GM12878 (cell line): ENCODE results near the gene KNSTRN. TPM values are rescaled to one million over a fixed set of nuclear protein-coding genes. Genes with fewer than 3 reads are reported as not detected.

Source experiments
- ATAC-seq: fragments of 200-7000 bp; cut with Tn5 transposase; 3 replicates; pipeline ENCODE4 v1.9.1; 2020; ENCODE audit warnings: mild to moderate bottlenecking, moderate library complexity
- BruUV-seq: library from RNA; stranded (reverse); fragments of 400-500 nt; replicated peaks from 2 replicates; lab custom pipeline; 2021; lab: Mats Ljungman, UMichigan
- CTCF ChIA-PET: fragments of 300-600 bp; sonication (Branson Sonifier 250); formaldehyde crosslinking; extraction: SDS; loops from one replicate; lab custom pipeline; 2021; ENCODE audit warnings: inconsistent platforms; lab: Yijun Ruan, JAX
- POLR2A ChIA-PET: fragments of 350-600 bp; formaldehyde crosslinking; extraction: SDS; loops from one replicate; lab custom pipeline; 2021; ENCODE audit warnings: inconsistent platforms; lab: Charles Lee
- RAD21 ChIA-PET: fragments of 300-600 bp; sonication (Branson Sonifier 250); formaldehyde crosslinking; loops from one replicate; lab custom pipeline; 2023; ENCODE audit warnings: antibody characterized with exemption; ENCODE audit not compliant: unreplicated experiment; lab: Charles Lee
- SMC1A ChIA-PET: fragments of 300-600 bp; sonication (Branson Sonifier 250); formaldehyde crosslinking; loops from one replicate; lab custom pipeline; 2023; ENCODE audit not compliant: unreplicated experiment, uncharacterized antibody; lab: Charles Lee
- DNase-seq: peaks from one replicate; pipeline ENCODE4 v3.0.0-alpha.2; 2011; ENCODE audit warnings: low read depth, low spot score
- FAIRE-seq: peaks from 3 replicates; lab custom pipeline; 2011; peaks lifted over from hg19 to GRCh38; lab: Jason Lieb, UNC
- H2AFZ ChIP-seq: 2 replicates; pipeline ENCODE4 v1.6.0; 2011; ENCODE audit warnings: low read depth, low read length, control low read depth; ENCODE audit not compliant: control insufficient read depth
- H3K27ac ChIP-seq: 2 replicates; pipeline ENCODE4 v1.5.1; 2011; ENCODE audit warnings: control low read depth; ENCODE audit not compliant: control insufficient read depth, insufficient read depth
- H3K27me3 ChIP-seq, 2 experiments: replicated peaks in 1 of 2; 2 replicates each; pipeline versions ENCODE4 v1.6.0 to v1.6.1; 2011; ENCODE audit warnings: low read length in 1 of 2; ENCODE audit not compliant: control insufficient read depth in 2 of 2, insufficient read depth in 2 of 2
- H3K36me3 ChIP-seq, 2 experiments: 2 replicates each; pipeline ENCODE4 v1.5.1; 2011; ENCODE audit warnings: low read length in 1 of 2; ENCODE audit not compliant: control insufficient read depth in 2 of 2, insufficient read depth in 2 of 2
- H3K4me1 ChIP-seq: 2 replicates; pipeline ENCODE4 v1.6.1; 2011; ENCODE audit warnings: mild to moderate bottlenecking, low read length, moderate library complexity, mixed read lengths; ENCODE audit not compliant: control insufficient read depth, insufficient read depth
- H3K4me2 ChIP-seq: 2 replicates; pipeline ENCODE4 v1.6.0; 2011; ENCODE audit warnings: control low read depth; ENCODE audit not compliant: control insufficient read depth, insufficient read depth
- H3K4me3 ChIP-seq: fragments of 200-600 bp; sonication (generic); 2 replicates; pipeline ENCODE4 v1.5.1; 2016
- H3K79me2 ChIP-seq: 2 replicates; pipeline ENCODE4 v1.6.0; 2011; ENCODE audit warnings: low read length; ENCODE audit not compliant: control insufficient read depth, insufficient read depth
- H3K9ac ChIP-seq: 2 replicates; pipeline ENCODE4 v1.8.0; 2011; ENCODE audit warnings: low read length, control low read depth, mixed read lengths; ENCODE audit not compliant: control insufficient read depth, insufficient read depth
- H3K9me3 ChIP-seq: replicated peaks from 3 replicates; pipeline ENCODE4 v1.5.1; 2011; ENCODE audit warnings: mild to moderate bottlenecking, low read length; ENCODE audit not compliant: control insufficient read depth, insufficient read depth
- H4K20me1 ChIP-seq: 2 replicates; pipeline ENCODE4 v1.6.0; 2011; ENCODE audit not compliant: control insufficient read depth, insufficient read depth
- BACH1 ChIP-seq: fragments of 450-650 bp; IDR thresholded peaks from 2 replicates; pipeline ENCODE4 v1.6.1; 2017; ENCODE audit warnings: mild to moderate bottlenecking, borderline replicate concordance
- BMI1 ChIP-seq: fragments of 450-650 bp; IDR thresholded peaks from 2 replicates; pipeline ENCODE4 v1.6.1; 2016; ENCODE audit warnings: mild to moderate bottlenecking, moderate library complexity, borderline replicate concordance
- E2F4 ChIP-seq: IDR thresholded peaks from 2 replicates; pipeline ENCODE4 v1.6.1; 2012; ENCODE audit warnings: low read depth, low read length, improper control_type of control experiment
- IKZF1 ChIP-seq: fragments of 450-650 bp; conservative IDR thresholded peaks from 2 replicates; pipeline ENCODE4 v1.6.1; 2017; ENCODE audit warnings: antibody characterized with exemption, mild to moderate bottlenecking
- KDM1A ChIP-seq: fragments of 200-600 bp; sonication (generic); IDR thresholded peaks from 2 replicates; pipeline ENCODE4 v1.6.1; 2016; ENCODE audit warnings: borderline replicate concordance
- NFYA ChIP-seq: IDR thresholded peaks from 2 replicates; pipeline ENCODE4 v1.6.1; 2011; ENCODE audit warnings: low read depth, mild to moderate bottlenecking, low read length, improper control_type of control experiment, borderline replicate concordance
- PML ChIP-seq: IDR thresholded peaks from 2 replicates; pipeline ENCODE4 v1.6.1; 2012; ENCODE audit warnings: low read length, inconsistent platforms
- WGBS: methylation state at CpG from one replicate; pipeline ENCODE4 v1.1.6; 2016; ENCODE audit warnings: low lambda C conversion rate; ENCODE audit not compliant: insufficient replicate concordance, insufficient coverage; ENCODE audit errors: missing lambda C conversion rate; 5-methylcytosine and 5-hydroxymethylcytosine counted together
- in situ Hi-C: fragments of 300-500 bp; cut with MboI; formaldehyde crosslinking; loops from 9 replicates; pipeline ENCODE4 v1.14.3; 2018; ENCODE audit warnings: mixed read lengths
- intact Hi-C: fragments of 100-400 bp; cut with micrococcal nuclease; formaldehyde crosslinking; loops from one replicate; pipeline ENCODE4 v1.14.2; 2022; ENCODE audit not compliant: unreplicated experiment
- polyA plus RNA-seq, 11 experiments: library from polyadenylated mRNA; depleted of rRNA in 4 of 11; unstranded in 6 of 11; stranded (reverse) in 5 of 11; fragments of >200 nt; fragmentation: Nextera tagmentation in 4 of 11; fragmentation: Illumina TruSeq in 1 of 11; extraction: Ambion mirVana in 4 of 11; extraction: Trizol in 1 of 11; gene quantifications; 1 replicate in 1 of 11; 2 replicates in 10 of 11; pipeline versions ENCODE4 v1.2.1 to v1.2.3, GENCODE V29; 2011 to 2016; ENCODE audit warnings: inconsistent platforms in 2 of 11, missing spikeins in 2 of 11, low read depth in 1 of 11
- total RNA-seq, 4 experiments: library from RNA; depleted of rRNA in 3 of 4; stranded (reverse); fragments of >200 nt in 3 of 4; fragmentation: Illumina TruSeq in 1 of 4; extraction: Trizol in 1 of 4; gene quantifications; 2 replicates each; pipeline versions ENCODE4 v1.2.1 to v1.2.3, GENCODE V29; 2013 to 2021
- TF ChIP-seq, protein P1 (sequence below): IDR thresholded peaks from 2 replicates; pipeline ENCODE4 v1.6.1; 2012; ENCODE audit warnings: low read depth, low read length, improper control_type of control experiment
- TF ChIP-seq, protein P2 (sequence below): IDR thresholded peaks from 2 replicates; pipeline ENCODE4 v1.6.1; 2012; ENCODE audit warnings: mild to moderate bottlenecking, low read depth, low read length
- TF ChIP-seq, protein P3 (sequence below): IDR thresholded peaks from 2 replicates; pipeline ENCODE4 v1.6.1; 2012; ENCODE audit warnings: improper control_type of control experiment, low read depth, low read length; ENCODE audit not compliant: insufficient replicate concordance

The KNSTRN gene
- total and polyA plus RNA-seq, 10 of the 15 experiments (the other 5 are each of a cell fraction or from before 2014, with no cell fraction given): 30.3 to 72.1 (median 47.1) TPM

- 79% methylated on average over 8 of the region's 8 CpGs for WGBS
- SMC1A ChIA-PET: no interaction called here
- no peaks in the 10 kb centered on the region for H4K20me1 ChIP-seq
- no peak for FAIRE-seq
- CTCF ChIA-PET: no interaction called here
- no TSS peak for BruUV-seq
- no peaks in the 10 kb centered on the region for H3K79me2 ChIP-seq
- POLR2A ChIA-PET: interaction anchor here (0.5 kb wide), 1 partner anchor 171 kb away, joined by 3 read pairs; no protein-coding TSS in a partner anchor
- H3K4me3 ChIP-seq: no peak overlapping the region
- in situ Hi-C loops (no loop called here), intact Hi-C loops (no loop called here)
- no peak for DNase-seq
- no peak overlapping the region for H3K4me2 ChIP-seq
- H3K27ac ChIP-seq: no peak overlapping the region
- ATAC-seq: no peak
- H3K9me3 ChIP-seq: no peaks in the 10 kb centered on the region
- no peak overlapping the region for H2AFZ ChIP-seq
- RAD21 ChIA-PET: interaction anchor here (1.0 kb wide), 1 partner anchor 105 kb away, joined by 3 read pairs; no protein-coding TSS in a partner anchor
- H3K36me3 ChIP-seq: no peaks in the 10 kb centered on the region
- peaks cover 10% of the 10 kb centered on the region for H3K4me1 ChIP-seq
- H3K9ac ChIP-seq: no peak overlapping the region
- H3K27me3 ChIP-seq: peaks cover 0 to 4% of the 10 kb centered on the region in 2 experiments
- TF ChIP-seq, protein P1, sequence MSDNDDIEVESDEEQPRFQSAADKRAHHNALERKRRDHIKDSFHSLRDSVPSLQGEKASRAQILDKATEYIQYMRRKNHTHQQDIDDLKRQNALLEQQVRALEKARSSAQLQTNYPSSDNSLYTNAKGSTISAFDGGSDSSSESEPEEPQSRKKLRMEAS: no peak
- TF ChIP-seq, protein P2, sequence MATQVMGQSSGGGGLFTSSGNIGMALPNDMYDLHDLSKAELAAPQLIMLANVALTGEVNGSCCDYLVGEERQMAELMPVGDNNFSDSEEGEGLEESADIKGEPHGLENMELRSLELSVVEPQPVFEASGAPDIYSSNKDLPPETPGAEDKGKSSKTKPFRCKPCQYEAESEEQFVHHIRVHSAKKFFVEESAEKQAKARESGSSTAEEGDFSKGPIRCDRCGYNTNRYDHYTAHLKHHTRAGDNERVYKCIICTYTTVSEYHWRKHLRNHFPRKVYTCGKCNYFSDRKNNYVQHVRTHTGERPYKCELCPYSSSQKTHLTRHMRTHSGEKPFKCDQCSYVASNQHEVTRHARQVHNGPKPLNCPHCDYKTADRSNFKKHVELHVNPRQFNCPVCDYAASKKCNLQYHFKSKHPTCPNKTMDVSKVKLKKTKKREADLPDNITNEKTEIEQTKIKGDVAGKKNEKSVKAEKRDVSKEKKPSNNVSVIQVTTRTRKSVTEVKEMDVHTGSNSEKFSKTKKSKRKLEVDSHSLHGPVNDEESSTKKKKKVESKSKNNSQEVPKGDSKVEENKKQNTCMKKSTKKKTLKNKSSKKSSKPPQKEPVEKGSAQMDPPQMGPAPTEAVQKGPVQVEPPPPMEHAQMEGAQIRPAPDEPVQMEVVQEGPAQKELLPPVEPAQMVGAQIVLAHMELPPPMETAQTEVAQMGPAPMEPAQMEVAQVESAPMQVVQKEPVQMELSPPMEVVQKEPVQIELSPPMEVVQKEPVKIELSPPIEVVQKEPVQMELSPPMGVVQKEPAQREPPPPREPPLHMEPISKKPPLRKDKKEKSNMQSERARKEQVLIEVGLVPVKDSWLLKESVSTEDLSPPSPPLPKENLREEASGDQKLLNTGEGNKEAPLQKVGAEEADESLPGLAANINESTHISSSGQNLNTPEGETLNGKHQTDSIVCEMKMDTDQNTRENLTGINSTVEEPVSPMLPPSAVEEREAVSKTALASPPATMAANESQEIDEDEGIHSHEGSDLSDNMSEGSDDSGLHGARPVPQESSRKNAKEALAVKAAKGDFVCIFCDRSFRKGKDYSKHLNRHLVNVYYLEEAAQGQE: no peak
- no peak for TF ChIP-seq BMI1
- TF ChIP-seq PML: no peak
- no peak for TF ChIP-seq IKZF1
- TF ChIP-seq, protein P3, sequence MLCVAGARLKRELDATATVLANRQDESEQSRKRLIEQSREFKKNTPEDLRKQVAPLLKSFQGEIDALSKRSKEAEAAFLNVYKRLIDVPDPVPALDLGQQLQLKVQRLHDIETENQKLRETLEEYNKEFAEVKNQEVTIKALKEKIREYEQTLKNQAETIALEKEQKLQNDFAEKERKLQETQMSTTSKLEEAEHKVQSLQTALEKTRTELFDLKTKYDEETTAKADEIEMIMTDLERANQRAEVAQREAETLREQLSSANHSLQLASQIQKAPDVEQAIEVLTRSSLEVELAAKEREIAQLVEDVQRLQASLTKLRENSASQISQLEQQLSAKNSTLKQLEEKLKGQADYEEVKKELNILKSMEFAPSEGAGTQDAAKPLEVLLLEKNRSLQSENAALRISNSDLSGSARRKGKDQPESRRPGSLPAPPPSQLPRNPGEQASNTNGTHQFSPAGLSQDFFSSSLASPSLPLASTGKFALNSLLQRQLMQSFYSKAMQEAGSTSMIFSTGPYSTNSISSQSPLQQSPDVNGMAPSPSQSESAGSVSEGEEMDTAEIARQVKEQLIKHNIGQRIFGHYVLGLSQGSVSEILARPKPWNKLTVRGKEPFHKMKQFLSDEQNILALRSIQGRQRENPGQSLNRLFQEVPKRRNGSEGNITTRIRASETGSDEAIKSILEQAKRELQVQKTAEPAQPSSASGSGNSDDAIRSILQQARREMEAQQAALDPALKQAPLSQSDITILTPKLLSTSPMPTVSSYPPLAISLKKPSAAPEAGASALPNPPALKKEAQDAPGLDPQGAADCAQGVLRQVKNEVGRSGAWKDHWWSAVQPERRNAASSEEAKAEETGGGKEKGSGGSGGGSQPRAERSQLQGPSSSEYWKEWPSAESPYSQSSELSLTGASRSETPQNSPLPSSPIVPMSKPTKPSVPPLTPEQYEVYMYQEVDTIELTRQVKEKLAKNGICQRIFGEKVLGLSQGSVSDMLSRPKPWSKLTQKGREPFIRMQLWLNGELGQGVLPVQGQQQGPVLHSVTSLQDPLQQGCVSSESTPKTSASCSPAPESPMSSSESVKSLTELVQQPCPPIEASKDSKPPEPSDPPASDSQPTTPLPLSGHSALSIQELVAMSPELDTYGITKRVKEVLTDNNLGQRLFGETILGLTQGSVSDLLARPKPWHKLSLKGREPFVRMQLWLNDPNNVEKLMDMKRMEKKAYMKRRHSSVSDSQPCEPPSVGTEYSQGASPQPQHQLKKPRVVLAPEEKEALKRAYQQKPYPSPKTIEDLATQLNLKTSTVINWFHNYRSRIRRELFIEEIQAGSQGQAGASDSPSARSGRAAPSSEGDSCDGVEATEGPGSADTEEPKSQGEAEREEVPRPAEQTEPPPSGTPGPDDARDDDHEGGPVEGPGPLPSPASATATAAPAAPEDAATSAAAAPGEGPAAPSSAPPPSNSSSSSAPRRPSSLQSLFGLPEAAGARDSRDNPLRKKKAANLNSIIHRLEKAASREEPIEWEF: no peak
- TF ChIP-seq KDM1A: no peak
- TF ChIP-seq BACH1: no peak
- TF ChIP-seq E2F4: no peak
- no peak for TF ChIP-seq NFYA
Observed at GRCh38 chr15:40363611-40364010, 18.9 kb upstream of the KNSTRN start.
